Measurements from ENCODE around the gene ENOX1. TPM values are rescaled to one million over a fixed set of nuclear protein-coding genes. Genes with fewer than 3 reads are reported as not detected.

Gene ENOX1
- total RNA-seq, 1 experiment from 2014 or later, result 0.95 TPM

DNA sequence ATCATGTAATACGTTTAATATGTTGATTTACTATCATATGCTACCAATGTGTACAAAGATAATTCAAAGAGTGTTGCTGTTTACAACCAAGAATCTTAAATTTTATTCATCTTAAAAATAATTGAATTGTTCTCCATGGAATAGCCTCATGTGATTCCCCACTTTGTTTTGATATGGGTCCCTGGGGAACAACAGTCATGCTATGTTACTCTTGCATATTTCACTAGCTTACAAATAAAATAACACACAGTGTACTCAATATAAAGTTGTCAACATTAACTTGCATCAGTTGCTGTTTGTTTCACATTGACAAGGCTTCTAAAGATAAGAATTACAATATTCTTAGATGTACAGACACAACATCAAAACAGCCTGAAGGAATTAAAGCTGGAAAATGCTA, 2.3 kb downstream of the ENOX1 start:
- ATAC-seq, result no peak
- no TSS peak for BruUV-seq (replicated peaks)

DNA sequence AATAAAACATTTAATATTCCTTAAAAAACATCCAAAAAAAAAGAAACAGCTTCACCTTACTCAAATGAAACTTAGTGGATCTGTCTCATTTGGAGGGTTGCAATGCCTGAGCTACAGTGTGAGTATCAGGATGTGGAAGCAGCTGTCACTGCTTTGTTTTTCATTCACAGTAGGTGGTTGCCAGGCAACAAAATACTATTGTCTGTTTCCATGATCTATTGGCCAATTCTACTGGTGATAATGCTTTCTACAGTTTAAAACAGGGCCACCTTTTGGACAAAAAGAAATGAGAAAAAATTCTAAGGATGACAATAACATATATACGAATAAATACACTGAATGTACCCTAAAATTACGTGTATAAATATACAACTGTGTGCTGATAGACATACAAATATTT, 3.0 kb downstream of the ENOX1 start:
- no peak overlapping the region for H3K4me3 ChIP-seq (ENCODE audit: low read length)
- intact Hi-C loops (cut with micrococcal nuclease), result loop anchor here (10.0 kb wide), 1 partner anchor 99 kb away; no protein-coding TSS in a partner anchor

More for the DNA sequence above, 2.3 kb downstream of the ENOX1 start:
- Histone ChIP-seq H3K4me1 (ENCODE audit: insufficient read depth, low read length) (peaks cover 7% of the 10 kb centered on the region; the same call in 1 of the 2 replicates), H3K79me2 (ENCODE audit: low read length) (no peaks in the 10 kb centered on the region), H3K4me3 (ENCODE audit: low read length) (no peak overlapping the region), H2AFZ (ENCODE audit: low read length) (no peak overlapping the region), H3K27me3 (ENCODE audit: low read length) (no peaks in the 10 kb centered on the region), H3K9ac (ENCODE audit: low read length) (no peak overlapping the region), H3K36me3 (ENCODE audit: low read depth, low read length) (no peaks in the 10 kb centered on the region), H3K27ac (ENCODE audit: low read length) (no peak overlapping the region), H4K20me1 (ENCODE audit: low read length) (no peaks in the 10 kb centered on the region), H3K9me2 (replicated peaks; ENCODE audit: low read length) (no peaks in the 10 kb centered on the region), H3K9me3 (ENCODE audit: low read length) (no peaks in the 10 kb centered on the region), H3K4me2 (ENCODE audit: low read length) (no peak overlapping the region), H3F3A (ENCODE audit: low read length, unreplicated experiment) (no peaks in the 10 kb centered on the region)
- no peak for DNase-seq
- TF ChIP-seq EZH2phosphoT487 (IDR thresholded peaks at IDR 0.05; ENCODE audit: borderline replicate concordance, low read length) (no peak), CTCF (conservative IDR thresholded peaks at IDR 0.05; ENCODE audit: low read depth, low read length) (no peak), EZH2 (IDR thresholded peaks at IDR 0.05; ENCODE audit: low read length, unreplicated experiment) (no peak)
- POLR2A ChIA-PET (ENCODE audit: unreplicated experiment), result no interaction called here
- intact Hi-C loops (cut with micrococcal nuclease), result loop anchor here (10.0 kb wide), 1 partner anchor 100 kb away; no protein-coding TSS in a partner anchor
- CTCF ChIA-PET, result no interaction called here

More for the DNA sequence above, 3.0 kb downstream of the ENOX1 start:
- Histone ChIP-seq H3K36me3 (ENCODE audit: low read depth, low read length) (no peaks in the 10 kb centered on the region), H3K9me2 (replicated peaks; ENCODE audit: low read length) (no peaks in the 10 kb centered on the region), H3K9me3 (ENCODE audit: low read length) (no peaks in the 10 kb centered on the region), H3K27me3 (ENCODE audit: low read length) (no peaks in the 10 kb centered on the region), H2AFZ (ENCODE audit: low read length) (no peak overlapping the region), H3K79me2 (ENCODE audit: low read length) (no peaks in the 10 kb centered on the region), H4K20me1 (ENCODE audit: low read length) (no peaks in the 10 kb centered on the region), H3F3A (ENCODE audit: low read length, unreplicated experiment) (no peaks in the 10 kb centered on the region), H3K27ac (ENCODE audit: low read length) (no peak overlapping the region), H3K4me1 (ENCODE audit: insufficient read depth, low read length) (peaks cover 7% of the 10 kb centered on the region; the same call in 1 of the 2 replicates), H3K4me2 (ENCODE audit: low read length) (no peak overlapping the region), H3K9ac (ENCODE audit: low read length) (no peak overlapping the region)
- TF ChIP-seq CTCF (conservative IDR thresholded peaks at IDR 0.05; ENCODE audit: low read depth, low read length) (peak; percentile 19; the same call in 1 of the 2 replicates), EZH2 (IDR thresholded peaks at IDR 0.05; ENCODE audit: low read length, unreplicated experiment) (no peak)
- CTCF ChIA-PET, result interaction anchor here (0.7 to 0.9 kb wide), 2 partner anchors 21 to 120 kb away, joined by 3 read pairs; no protein-coding TSS in a partner anchor
- ATAC-seq, result no peak
- POLR2A ChIA-PET (ENCODE audit: unreplicated experiment), result no interaction called here
- peak; percentile 42 for DNase-seq
- BruUV-seq (replicated peaks), result no TSS peak
